Liver (tissue), 9 donors: ENCODE data around the gene SEMA3B. TPM values are rescaled to one million over a fixed set of nuclear protein-coding genes. Genes with fewer than 3 reads are reported as not detected.
A peak's percentile ranks its signal among the peaks of the same experiment; 100 is the strongest.

Source experiments
- DNase-seq: peaks from one replicate; pipeline ENCODE4 v3.0.0-alpha.2; 2017; ENCODE audit warnings: low spot score
- H3K27ac ChIP-seq, 2 donors: one replicate each; pipeline ENCODE4 v1.7.0; 2013; ENCODE audit warnings: inconsistent platforms in 2 of 2, low read length in 2 of 2, control low read depth in 1 of 2, low read depth in 1 of 2, mild to moderate bottlenecking in 1 of 2
- H3K27me3 ChIP-seq, 4 donors: one replicate each; pipeline versions ENCODE4 v1.6.1 to v1.7.0; 2013; ENCODE audit warnings: low read length in 3 of 4, inconsistent platforms in 1 of 4, mild to moderate bottlenecking in 1 of 4, moderate library complexity in 1 of 4; ENCODE audit not compliant: control insufficient read depth in 4 of 4, insufficient read depth in 4 of 4
- H3K36me3 ChIP-seq, 4 donors: one replicate each; pipeline versions ENCODE4 v1.6.1 to v1.7.0; 2013; ENCODE audit warnings: low read length in 3 of 4, mild to moderate bottlenecking in 3 of 4, low read depth in 1 of 4, moderate library complexity in 1 of 4; ENCODE audit not compliant: control insufficient read depth in 4 of 4, insufficient read depth in 3 of 4
- H3K4me1 ChIP-seq, 4 donors: one replicate each; pipeline versions ENCODE4 v1.6.1 to v1.7.0; 2013; ENCODE audit warnings: low read length in 3 of 4, mild to moderate bottlenecking in 3 of 4, moderate library complexity in 1 of 4; ENCODE audit not compliant: control insufficient read depth in 4 of 4, insufficient read depth in 4 of 4
- H3K4me3 ChIP-seq, 3 donors: one replicate each; pipeline versions ENCODE4 v1.6.1 to v1.7.0; 2013; ENCODE audit warnings: low read length in 3 of 3, control low read depth in 1 of 3, low read depth in 1 of 3, mild to moderate bottlenecking in 1 of 3
- H3K9ac ChIP-seq, 2 donors: one replicate each; pipeline ENCODE4 v1.7.0; 2013; ENCODE audit warnings: low read length in 2 of 2, mild to moderate bottlenecking in 2 of 2, moderate library complexity in 2 of 2, control low read depth in 1 of 2, low read depth in 1 of 2
- H3K9me3 ChIP-seq, 4 donors: one replicate each; pipeline versions ENCODE4 v1.6.1 to v1.7.0; 2013; ENCODE audit warnings: low read length in 3 of 4; ENCODE audit not compliant: control insufficient read depth in 4 of 4
- CTCF ChIP-seq: fragments of 150-350 bp; IDR thresholded peaks from 2 replicates; pipeline ENCODE4 v1.5.1; 2017; ENCODE audit warnings: improper control_type of control experiment, low read depth, low read length; ENCODE audit not compliant: missing input control
- EGR1 ChIP-seq, 2 donors: IDR thresholded peaks; 2 replicates each; pipeline ENCODE4 v1.6.1; 2016 to 2018; ENCODE audit warnings: antibody characterized with exemption in 2 of 2, low read depth in 2 of 2
- FOXA2 ChIP-seq: IDR thresholded peaks from 2 replicates; pipeline ENCODE4 v1.6.1; 2016; ENCODE audit warnings: antibody characterized with exemption
- GABPA ChIP-seq, 2 donors: IDR thresholded peaks in 1 of 2; conservative IDR thresholded peaks in 1 of 2; 2 replicates each; pipeline ENCODE4 v1.6.1; 2016; ENCODE audit warnings: antibody characterized with exemption in 2 of 2, mild to moderate bottlenecking in 1 of 2, moderate library complexity in 1 of 2
- HNF4A ChIP-seq, 2 donors: conservative IDR thresholded peaks; 2 replicates each; pipeline ENCODE4 v1.6.1; 2016; ENCODE audit warnings: antibody characterized with exemption in 2 of 2, mild to moderate bottlenecking in 2 of 2
- HNF4G ChIP-seq: IDR thresholded peaks from 2 replicates; pipeline ENCODE4 v1.6.1; 2016; ENCODE audit warnings: antibody characterized with exemption
- JUND ChIP-seq, 2 donors: IDR thresholded peaks; 2 replicates each; pipeline ENCODE4 v1.6.1; 2016; ENCODE audit warnings: antibody characterized with exemption in 2 of 2
- RAD21 ChIP-seq, 2 donors: IDR thresholded peaks; 2 replicates each; pipeline ENCODE4 v1.6.1; 2016; ENCODE audit warnings: antibody characterized with exemption in 2 of 2, mild to moderate bottlenecking in 2 of 2
- SP1 ChIP-seq: IDR thresholded peaks from 2 replicates; pipeline ENCODE4 v1.6.1; 2018; ENCODE audit warnings: antibody characterized with exemption, mild to moderate bottlenecking
- TAF1 ChIP-seq: conservative IDR thresholded peaks from 2 replicates; pipeline ENCODE4 v1.6.1; 2016; ENCODE audit warnings: antibody characterized with exemption, mild to moderate bottlenecking
- YY1 ChIP-seq: IDR thresholded peaks from 2 replicates; pipeline ENCODE4 v1.6.1; 2016; ENCODE audit warnings: antibody characterized with exemption, mild to moderate bottlenecking
- WGBS: extraction: QIAGEN DNeasy Blood & Tissue Kit; methylation state at CpG from one replicate; pipeline ENCODE4 v1.1.7; 2013; 5-methylcytosine and 5-hydroxymethylcytosine counted together
- polyA plus RNA-seq, 2 donors: library from polyadenylated mRNA; stranded (reverse) in 1 of 2; unstranded in 1 of 2; fragments of 200-250 nt in 1 of 2; fragments of >200 nt in 1 of 2; fragmentation: Nextera tagmentation in 1 of 2; extraction: Ambion mirVana in 1 of 2; gene quantifications; one replicate each; pipeline versions ENCODE4 v1.2.1 to v1.2.3, GENCODE V29; 2013 to 2015
- total RNA-seq, 2 donors: library from RNA; depleted of rRNA; stranded (reverse); fragments of >200 nt; gene quantifications; one replicate each; pipeline ENCODE4 v1.2.3, GENCODE V29; 2014
- TF ChIP-seq, protein P1 (sequence below): IDR thresholded peaks from 2 replicates; pipeline ENCODE4 v1.6.1; 2016; ENCODE audit warnings: antibody characterized with exemption
- TF ChIP-seq, protein P2 (sequence below): IDR thresholded peaks from 2 replicates; pipeline ENCODE4 v1.6.1; 2016; ENCODE audit warnings: antibody characterized with exemption
- TF ChIP-seq, protein P3 (sequence below): IDR thresholded peaks from 2 replicates; pipeline ENCODE4 v1.6.1; 2016; ENCODE audit warnings: antibody characterized with exemption
- donor health status: healthy.
- donor health status: healthy.
- donor health status: healthy.
- donor health status: healthy.
- donor health status: healthy.

The SEMA3B gene
- total and polyA plus RNA-seq, 4 donors: 0.40 to 1.5 (median 0.93) TPM

- H3K9ac ChIP-seq: no peak overlapping the region
- H3K9me3 ChIP-seq: no peaks in the 10 kb centered on the region
- peaks cover 3 to 41% (median 19%) of the 10 kb centered on the region in 4 donors for H3K4me1 ChIP-seq
- H3K4me3 ChIP-seq: no peak overlapping the region
- 17% methylated on average over 26 of the region's 26 CpGs for WGBS
- H3K27ac ChIP-seq: no peak overlapping the region
- no peaks in the 10 kb centered on the region for H3K36me3 ChIP-seq
- peak; percentile 60 for TF ChIP-seq CTCF
- TF ChIP-seq, protein P1, sequence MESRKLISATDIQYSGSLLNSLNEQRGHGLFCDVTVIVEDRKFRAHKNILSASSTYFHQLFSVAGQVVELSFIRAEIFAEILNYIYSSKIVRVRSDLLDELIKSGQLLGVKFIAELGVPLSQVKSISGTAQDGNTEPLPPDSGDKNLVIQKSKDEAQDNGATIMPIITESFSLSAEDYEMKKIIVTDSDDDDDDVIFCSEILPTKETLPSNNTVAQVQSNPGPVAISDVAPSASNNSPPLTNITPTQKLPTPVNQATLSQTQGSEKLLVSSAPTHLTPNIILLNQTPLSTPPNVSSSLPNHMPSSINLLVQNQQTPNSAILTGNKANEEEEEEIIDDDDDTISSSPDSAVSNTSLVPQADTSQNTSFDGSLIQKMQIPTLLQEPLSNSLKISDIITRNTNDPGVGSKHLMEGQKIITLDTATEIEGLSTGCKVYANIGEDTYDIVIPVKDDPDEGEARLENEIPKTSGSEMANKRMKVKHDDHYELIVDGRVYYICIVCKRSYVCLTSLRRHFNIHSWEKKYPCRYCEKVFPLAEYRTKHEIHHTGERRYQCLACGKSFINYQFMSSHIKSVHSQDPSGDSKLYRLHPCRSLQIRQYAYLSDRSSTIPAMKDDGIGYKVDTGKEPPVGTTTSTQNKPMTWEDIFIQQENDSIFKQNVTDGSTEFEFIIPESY: no peak
- peak; percentile 70 to 74 for TF ChIP-seq RAD21 (IDR thresholded peaks at IDR 0.05)
- peak in 1 of 2 donors; percentile 18 for TF ChIP-seq HNF4A (conservative IDR thresholded peaks at IDR 0.05)
- DNase-seq: peak; percentile 81
- peaks cover 0 to 2% (median 0%) of the 10 kb centered on the region in 4 donors for H3K27me3 ChIP-seq
These were observed 5.6 kb downstream of the SEMA3B start for GRCh38 chr3:50274371-50275104.

- DNase-seq: no peak
- H3K4me3 ChIP-seq: no peak overlapping the region
- 22% methylated on average over 65 of the region's 65 CpGs for WGBS
These were observed 6.4 kb downstream of the SEMA3B start for GRCh38 chr3:50275141-50275995.

More at GRCh38 chr3:50275141-50275995, 6.4 kb downstream of the SEMA3B start:
- peaks cover 3 to 41% (median 19%) of the 10 kb centered on the region in 4 donors for H3K4me1 ChIP-seq
- no peak overlapping the region for H3K9ac ChIP-seq
- peaks cover 0 to 2% (median 0%) of the 10 kb centered on the region in 4 donors for H3K27me3 ChIP-seq
- no peaks in the 10 kb centered on the region for H3K36me3 ChIP-seq
- no peaks in the 10 kb centered on the region for H3K9me3 ChIP-seq
- no peak for TF ChIP-seq RAD21 (IDR thresholded peaks at IDR 0.05)
- TF ChIP-seq, protein P2, sequence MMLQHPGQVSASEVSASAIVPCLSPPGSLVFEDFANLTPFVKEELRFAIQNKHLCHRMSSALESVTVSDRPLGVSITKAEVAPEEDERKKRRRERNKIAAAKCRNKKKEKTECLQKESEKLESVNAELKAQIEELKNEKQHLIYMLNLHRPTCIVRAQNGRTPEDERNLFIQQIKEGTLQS: no peak
- TF ChIP-seq, protein P3, sequence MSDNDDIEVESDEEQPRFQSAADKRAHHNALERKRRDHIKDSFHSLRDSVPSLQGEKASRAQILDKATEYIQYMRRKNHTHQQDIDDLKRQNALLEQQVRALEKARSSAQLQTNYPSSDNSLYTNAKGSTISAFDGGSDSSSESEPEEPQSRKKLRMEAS: no peak
- TF ChIP-seq SP1: no peak
- TF ChIP-seq GABPA (IDR thresholded peaks at IDR 0.05 in 1 of 2, conservative IDR thresholded peaks at IDR 0.05 in 1 of 2): no peak
- no peak for TF ChIP-seq JUND (IDR thresholded peaks at IDR 0.05)
- no peak for TF ChIP-seq EGR1 (IDR thresholded peaks at IDR 0.05; ENCODE audit: low read depth in 2 of 2)
- TF ChIP-seq YY1: no peak
- no peak for TF ChIP-seq HNF4G
- no peak for TF ChIP-seq HNF4A (conservative IDR thresholded peaks at IDR 0.05)
- TF ChIP-seq TAF1: no peak
- TF ChIP-seq FOXA2: no peak
- H3K27ac ChIP-seq: no peak overlapping the region
